GM23248 (cell line): ENCODE results near the gene DDAH1. TPM values are rescaled to one million over a fixed set of nuclear protein-coding genes. Genes with fewer than 3 reads are reported as not detected.

Source experiments
- DNase-seq: peaks from one replicate; pipeline ENCODE4 v3.0.0-alpha.2; 2015
- H2AFZ ChIP-seq: fragments of 200-600 bp; sonication (generic); 2 replicates; pipeline ENCODE4 v1.6.1; 2016; ENCODE audit warnings: antibody characterized with exemption
- H3F3A ChIP-seq: fragments of 200-600 bp; sonication (generic); 2 replicates; pipeline ENCODE4 v1.6.1; 2016; ENCODE audit warnings: mild to moderate bottlenecking, antibody characterized with exemption, mixed run types; ENCODE audit not compliant: insufficient read depth
- H3K27ac ChIP-seq: fragments of 200-600 bp; sonication (generic); 2 replicates; pipeline ENCODE4 v1.5.1; 2016; ENCODE audit warnings: mild to moderate bottlenecking
- H3K27me3 ChIP-seq: fragments of 200-600 bp; sonication (generic); replicated peaks from 2 replicates; pipeline ENCODE4 v1.6.1; 2016; ENCODE audit warnings: mild to moderate bottlenecking; ENCODE audit not compliant: insufficient read depth
- H3K36me3 ChIP-seq: fragments of 200-600 bp; sonication (generic); 2 replicates; pipeline ENCODE4 v1.6.1; 2016; ENCODE audit warnings: low read depth, mild to moderate bottlenecking
- H3K4me1 ChIP-seq: fragments of 200-600 bp; sonication (generic); 2 replicates; pipeline ENCODE4 v1.6.1; 2016; ENCODE audit warnings: mild to moderate bottlenecking; ENCODE audit not compliant: insufficient read depth
- H3K4me2 ChIP-seq: fragments of 200-600 bp; sonication (generic); one replicate; pipeline ENCODE4 v1.6.1; 2016; ENCODE audit warnings: mild to moderate bottlenecking; ENCODE audit not compliant: unreplicated experiment
- H3K4me3 ChIP-seq: fragments of 200-600 bp; sonication (generic); 2 replicates; pipeline ENCODE4 v1.5.1; 2016; ENCODE audit warnings: mild to moderate bottlenecking
- H3K79me2 ChIP-seq: fragments of 200-600 bp; sonication (generic); 2 replicates; pipeline ENCODE4 v1.6.1; 2016; ENCODE audit warnings: mild to moderate bottlenecking; ENCODE audit not compliant: insufficient read depth
- H3K9ac ChIP-seq: fragments of 200-600 bp; sonication (generic); 2 replicates; pipeline ENCODE4 v1.6.1; 2016; ENCODE audit warnings: mild to moderate bottlenecking
- H3K9me2 ChIP-seq: fragments of 200-600 bp; sonication (generic); 2 replicates; pipeline ENCODE4 v1.6.1; 2016; ENCODE audit warnings: mixed run types, mild to moderate bottlenecking, moderate library complexity; ENCODE audit not compliant: insufficient read depth
- H3K9me3 ChIP-seq: fragments of 200-600 bp; sonication (generic); one replicate; pipeline ENCODE4 v1.6.1; 2017; ENCODE audit warnings: low read depth
- H4K20me1 ChIP-seq: fragments of 200-600 bp; sonication (generic); 2 replicates; pipeline ENCODE4 v1.6.0; 2016; ENCODE audit not compliant: insufficient read depth
- EZH2 ChIP-seq: fragments of 200-600 bp; sonication (generic); IDR thresholded peaks from 2 replicates; pipeline ENCODE4 v1.6.1; 2018; ENCODE audit warnings: antibody characterized with exemption, mild to moderate bottlenecking; ENCODE audit not compliant: insufficient read depth, poor library complexity, severe bottlenecking
- EZH2phosphoT487 ChIP-seq: fragments of 200-600 bp; sonication (generic); IDR thresholded peaks from 2 replicates; pipeline ENCODE4 v1.6.1; 2018; ENCODE audit warnings: antibody characterized with exemption, moderate library complexity, mild to moderate bottlenecking, low read depth; ENCODE audit not compliant: insufficient read depth
- whole genome bisulfite sequencing, 2 experiments: methylation state at CpG; one replicate each; pipeline ENCODE4 v1.1.6; 2015 to 2017; ENCODE audit warnings: low lambda C conversion rate in 2 of 2, low coverage in 1 of 2; ENCODE audit errors: missing lambda C conversion rate in 2 of 2; 5-methylcytosine and 5-hydroxymethylcytosine counted together
- in situ Hi-C: fragments of 300-500 bp; cut with MboI; formaldehyde crosslinking; loops from 2 replicates; pipeline ENCODE4 v1.15.0; 2020
- polyA plus RNA-seq: library from polyadenylated mRNA; unstranded; fragments of >200 nt; fragmentation: Nextera tagmentation; extraction: Ambion mirVana; gene quantifications from 2 replicates; pipeline ENCODE4 v1.2.1, GENCODE V29; 2016
- total RNA-seq: library from RNA; depleted of rRNA; stranded (reverse); fragments of >200 nt; shearing (Covaris generic); gene quantifications from 2 replicates; pipeline ENCODE4 v1.2.3, GENCODE V29; 2014

Gene DDAH1
- total and polyA plus RNA-seq, 2 experiments from 2014 or later = 168 to 238 TPM

DNA sequence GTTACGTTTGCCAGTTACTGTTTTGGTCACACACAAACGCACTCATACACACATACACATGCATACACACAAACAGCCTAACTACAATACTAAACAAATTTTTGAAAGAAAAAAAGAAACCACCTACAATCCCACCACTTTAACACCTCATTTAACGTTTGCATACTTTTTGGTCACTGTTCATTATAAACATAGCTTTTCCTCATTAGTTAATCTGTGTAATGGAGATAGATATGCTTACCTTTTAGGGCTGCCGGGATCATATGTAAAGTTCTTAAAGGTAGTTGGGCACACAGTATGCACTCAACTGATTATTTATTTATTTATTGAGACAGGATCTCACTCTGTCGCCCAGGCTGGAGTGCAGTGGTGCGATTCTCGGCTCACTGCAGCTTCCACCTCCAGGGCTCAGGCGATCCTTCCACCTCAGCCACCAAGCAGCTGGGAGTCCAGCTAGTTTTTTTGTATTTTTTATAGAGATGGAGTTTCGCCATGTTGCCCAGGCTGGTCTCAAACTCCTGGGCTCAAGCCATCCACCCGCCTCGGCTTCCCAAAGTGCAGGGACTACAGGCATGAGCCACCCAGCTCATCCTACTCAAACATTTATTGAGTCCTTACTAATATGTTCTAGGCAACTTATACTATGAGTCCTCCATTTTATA lies 187.8 kb downstream of the DDAH1 start:
- H2AFZ ChIP-seq = peak overlapping the region; percentile 77
- in situ Hi-C loops = no loop called here

GRCh38 chr1:85276215-85276977 lies 188.6 kb downstream of the DDAH1 start, which contains the start of gene BCL10:
TSS of gene BCL10 (minus strand) at chr1:85276632. CDS start at chr1:85276352, 280 bp downstream.
- Histone ChIP-seq H3K36me3 (peaks cover 11% of the 10 kb centered on the region; the same call in 1 of the 2 replicates), H3K9me2 (no peaks in the 10 kb centered on the region), H3K4me3 (peak within 1 kb of the TSS; percentile 98), H3F3A (peaks cover 39% of the 10 kb centered on the region), H4K20me1 (peaks cover 4% of the 10 kb centered on the region; the same call in 1 of the 2 replicates), H3K9me3 (no peaks in the 10 kb centered on the region), H3K27me3 (no peaks in the 10 kb centered on the region), H3K4me1 (peaks cover 38% of the 10 kb centered on the region), H3K79me2 (peaks cover 48% of the 10 kb centered on the region), H2AFZ (peak within 1 kb of the TSS; percentile 77), H3K4me2 (peak within 1 kb of the TSS; percentile 97), H3K9ac (peak within 1 kb of the TSS; percentile 97), H3K27ac (peak within 1 kb of the TSS; percentile 89)
- WGBS, 2 experiments = 1% methylated on average over 53 to 63 of the region's 78 CpGs
- in situ Hi-C loops = no loop called here
- TF ChIP-seq EZH2phosphoT487 = no peak
- peak; percentile 100 for DNase-seq

More for the DNA sequence above, 187.8 kb downstream of the DDAH1 start:
- peaks cover 41% of the 10 kb centered on the region for H3K79me2 ChIP-seq
- no peak for DNase-seq
- H3K4me2 ChIP-seq = peak overlapping the region; percentile 86
- H3K27ac ChIP-seq = peak overlapping the region; percentile 89
- H3K9me3 ChIP-seq = no peaks in the 10 kb centered on the region
- peaks cover 38% of the 10 kb centered on the region for H3K4me1 ChIP-seq
- TF ChIP-seq EZH2phosphoT487 (no peak), EZH2 (no peak)
- peak overlapping the region; percentile 97 for H3K9ac ChIP-seq
- peak overlapping the region; percentile 98 for H3K4me3 ChIP-seq
- peaks cover 4% of the 10 kb centered on the region; the same call in 1 of the 2 replicates for H4K20me1 ChIP-seq
- 0 out of 2 replicates have a peak, but pooled peaks cover 6% of the 10 kb centered on the region for H3K36me3 ChIP-seq
- no peaks in the 10 kb centered on the region for H3K27me3 ChIP-seq
- peaks cover 39% of the 10 kb centered on the region for H3F3A ChIP-seq
- 63 to 66% methylated on average over 11 of the region's 11 CpGs for WGBS, 2 experiments
- no peaks in the 10 kb centered on the region for H3K9me2 ChIP-seq

DNA sequence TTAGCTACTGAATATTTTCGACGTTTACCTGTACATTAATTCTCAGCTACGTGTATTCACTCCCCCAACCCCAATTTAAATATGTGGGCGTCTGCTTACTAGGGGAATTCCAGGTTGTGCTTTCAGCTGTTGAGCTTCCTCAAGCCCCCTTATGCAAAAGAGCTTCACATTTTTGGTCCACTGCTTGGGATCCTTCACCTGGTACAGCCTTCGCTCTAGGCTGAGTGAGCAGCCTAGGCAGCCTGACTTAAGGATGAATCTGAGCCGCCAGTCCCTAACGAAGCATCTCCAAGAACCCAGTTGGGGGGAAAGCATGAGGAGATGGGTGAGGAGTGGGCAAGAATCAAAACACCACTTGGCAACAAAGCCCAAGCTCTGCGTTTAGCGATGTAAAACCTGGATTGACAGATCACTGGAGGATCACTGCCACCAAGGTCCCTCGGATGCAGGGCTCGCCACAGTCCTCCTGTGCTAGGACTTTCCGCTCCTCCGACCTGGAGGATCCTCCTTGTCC lies 189.2 kb downstream of the DDAH1 start:
- Histone ChIP-seq H3K9me2 (no peaks in the 10 kb centered on the region), H3K9ac (peak overlapping the region; percentile 97), H3K36me3 (peaks cover 11% of the 10 kb centered on the region; the same call in 1 of the 2 replicates), H3K4me2 (peak overlapping the region; percentile 97), H3K4me3 (peak overlapping the region; percentile 98), H2AFZ (peak overlapping the region; percentile 67), H3K27ac (peak overlapping the region; percentile 89), H3K79me2 (peaks cover 54% of the 10 kb centered on the region), H4K20me1 (peaks cover 8% of the 10 kb centered on the region; the same call in 1 of the 2 replicates), H3K27me3 (no peaks in the 10 kb centered on the region), H3K4me1 (peaks cover 38% of the 10 kb centered on the region), H3F3A (peaks cover 39% of the 10 kb centered on the region), H3K9me3 (no peaks in the 10 kb centered on the region)
- WGBS, 2 experiments = 1% methylated on average over 13 of the region's 13 CpGs
- in situ Hi-C loops = no loop called here
- DNase-seq = peak; percentile 42
- TF ChIP-seq EZH2 (no peak), EZH2phosphoT487 (no peak)

DNA sequence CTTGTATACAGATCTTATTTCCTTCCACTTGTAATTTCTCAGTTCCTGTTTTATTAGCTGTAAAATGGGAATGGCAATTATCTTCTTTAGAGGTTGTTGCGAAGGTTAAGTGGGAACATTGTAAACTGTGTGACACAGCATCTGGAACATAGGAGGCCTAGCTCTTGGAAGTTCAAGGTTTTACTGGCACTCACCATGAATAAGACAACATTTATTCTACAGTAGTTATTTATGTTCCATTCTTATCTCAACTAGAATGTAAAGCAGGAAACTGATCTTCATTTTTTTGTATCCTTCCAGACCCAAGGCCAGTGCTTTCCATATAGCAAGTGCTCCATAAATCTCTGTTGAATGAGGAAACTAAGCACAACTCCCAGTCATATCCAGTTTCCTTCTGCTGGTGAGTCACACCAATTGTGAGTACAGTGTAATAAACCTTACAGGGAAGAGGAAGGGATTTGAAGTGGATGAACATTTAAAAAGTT lies 189.9 kb downstream of the DDAH1 start:
- Histone ChIP-seq H3K4me2 (peak overlapping the region; percentile 97), H3K27me3 (no peaks in the 10 kb centered on the region), H4K20me1 (peaks cover 8% of the 10 kb centered on the region; the same call in 1 of the 2 replicates), H3K4me1 (peaks cover 38% of the 10 kb centered on the region), H3F3A (peaks cover 43% of the 10 kb centered on the region), H2AFZ (no peak overlapping the region), H3K9ac (peak overlapping the region; percentile 97), H3K36me3 (peaks cover 19% of the 10 kb centered on the region), H3K27ac (peak overlapping the region; percentile 89), H3K79me2 (peaks cover 62% of the 10 kb centered on the region), H3K9me3 (no peaks in the 10 kb centered on the region), H3K4me3 (peak overlapping the region; percentile 98), H3K9me2 (no peaks in the 10 kb centered on the region)
- DNase-seq = peak; percentile 88
- WGBS, 2 experiments = 85 to 86% methylated on average over 1 of the region's 1 CpG
- no peak for TF ChIP-seq EZH2phosphoT487
- no peak for TF ChIP-seq EZH2
- in situ Hi-C loops = no loop called here
